H1 (cell line): ENCODE data around the gene CLIP3. TPM values are rescaled to one million over a fixed set of nuclear protein-coding genes. Genes with fewer than 3 reads are reported as not detected.

Source experiments
- RNF2 ChIP-seq: fragments of 200-900, 300-1000 bp; sonication (generic); IDR thresholded peaks from 2 replicates; pipeline ENCODE4 v1.7.1; 2016; ENCODE audit warnings: borderline replicate concordance, low read depth, mild to moderate bottlenecking, antibody characterized with exemption, low read length; ENCODE audit not compliant: poor library complexity, severe bottlenecking; ENCODE audit errors: missing control alignments
- polyA plus RNA-seq, 7 experiments: library from polyadenylated mRNA; depleted of rRNA in 3 of 7; stranded (reverse) in 5 of 7; unstranded in 2 of 7; fragments of >200 nt in 5 of 7; fragments of 200-250 nt in 2 of 7; gene quantifications; 1 replicate in 5 of 7; 2 replicates in 1 of 7; 4 replicates in 1 of 7; pipeline versions ENCODE4 v1.2.1 to v1.2.3, GENCODE V29; 2011 to 2013; ENCODE audit warnings: missing spikeins in 2 of 7, mixed read lengths in 2 of 7
- total RNA-seq: library from RNA; stranded (reverse); fragmentation: NEBNext Ultra II Directional; extraction: Animal tissue kit (Norgen Biotek cat#: 25700); gene quantifications from 2 replicates; pipeline ENCODE4 v1.2.1, GENCODE V29; 2021

The CLIP3 gene
- total and polyA plus RNA-seq, 2 of the 8 experiments (the other 6 are each of a cell fraction or from before 2014, with no cell fraction given) = 5.9 to 21.7 TPM

- no peak for TF ChIP-seq RNF2
These were observed 9.2 kb downstream of the CLIP3 start (continued) for GRCh38 chr19:36023432-36023831.
